Neural cell (in vitro differentiated cells): ENCODE results near the gene PTTG1IP. TPM values are rescaled to one million over a fixed set of nuclear protein-coding genes. Genes with fewer than 3 reads are reported as not detected.

Experiments used
- H2AFZ ChIP-seq: fragments of 200-600, 300-800 bp; sonication (generic), shearing (Covaris generic); 2 replicates; pipeline ENCODE4 v1.6.0; 2014; ENCODE audit warnings: low read depth, mild to moderate bottlenecking, antibody characterized with exemption, low read length, moderate library complexity
- H3F3A ChIP-seq: fragments of 200-600 bp; shearing (Covaris generic); 2 replicates; pipeline ENCODE4 v1.6.1; 2016; ENCODE audit warnings: mild to moderate bottlenecking, moderate library complexity, mixed read lengths, antibody characterized with exemption, low read length; ENCODE audit not compliant: insufficient read depth, poor library complexity, severe bottlenecking
- H3K27ac ChIP-seq: fragments of 200-600, 300-800 bp; sonication (generic), shearing (Covaris generic); 2 replicates; pipeline ENCODE4 v1.5.1; 2014; ENCODE audit warnings: mild to moderate bottlenecking, low read length, moderate library complexity
- H3K27me3 ChIP-seq: fragments of 300-800, 200-600 bp; sonication (generic), shearing (Covaris generic); 2 replicates; pipeline ENCODE4 v1.6.0; 2014; ENCODE audit warnings: mild to moderate bottlenecking, low read depth, low read length, moderate library complexity; ENCODE audit not compliant: insufficient read depth
- H3K36me3 ChIP-seq: fragments of 300-800, 200-600 bp; sonication (generic), shearing (Covaris generic); 2 replicates; pipeline ENCODE4 v1.5.1; 2014; ENCODE audit warnings: mild to moderate bottlenecking, antibody characterized with exemption, low read length, moderate library complexity; ENCODE audit not compliant: insufficient read depth
- H3K4me2 ChIP-seq: fragments of 300-800, 200-600 bp; sonication (generic), shearing (Covaris generic); 2 replicates; pipeline ENCODE4 v1.6.0; 2014; ENCODE audit warnings: mild to moderate bottlenecking, low read length
- H3K4me3 ChIP-seq: fragments of 300-800, 200-600 bp; sonication (generic), shearing (Covaris generic); 2 replicates; pipeline ENCODE4 v1.5.1; 2014; ENCODE audit warnings: mild to moderate bottlenecking, low read length, moderate library complexity
- H3K79me2 ChIP-seq: fragments of 200-600 bp; shearing (Covaris generic); replicated peaks from 2 replicates; pipeline ENCODE4 v1.6.0; 2014; ENCODE audit warnings: mild to moderate bottlenecking, low read length, moderate library complexity; ENCODE audit not compliant: insufficient read depth
- H3K9ac ChIP-seq: fragments of 300-800, 200-600 bp; sonication (generic), shearing (Covaris generic); 2 replicates; pipeline ENCODE4 v1.6.1; 2016; ENCODE audit warnings: mild to moderate bottlenecking, low read length, mixed read lengths
- H3K9me2 ChIP-seq: fragments of 200-600 bp; shearing (Covaris generic); 2 replicates; pipeline ENCODE4 v1.6.1; 2016; ENCODE audit warnings: mild to moderate bottlenecking, low read length, mixed read lengths; ENCODE audit not compliant: insufficient read depth
- H3K9me3 ChIP-seq: fragments of 200-600, 300-800 bp; sonication (generic), shearing (Covaris generic); 2 replicates; pipeline ENCODE4 v1.6.1; 2016; ENCODE audit warnings: mild to moderate bottlenecking, mixed run types, low read length, moderate library complexity, mixed read lengths
- H4K20me1 ChIP-seq: fragments of 200-600 bp; shearing (Covaris generic); 2 replicates; pipeline ENCODE4 v1.6.1; 2016; ENCODE audit warnings: mild to moderate bottlenecking, mixed run types; ENCODE audit not compliant: insufficient read depth
- CTCF ChIP-seq: fragments of 450-650 bp; IDR thresholded peaks from 2 replicates; pipeline ENCODE4 v1.5.1; 2014; ENCODE audit warnings: antibody characterized with exemption, mild to moderate bottlenecking, moderate library complexity; ENCODE audit not compliant: poor library complexity, severe bottlenecking
- EP300 ChIP-seq: fragments of 450-650 bp; conservative IDR thresholded peaks from 2 replicates; pipeline ENCODE4 v1.6.1; 2014; ENCODE audit warnings: antibody characterized with exemption, mild to moderate bottlenecking, moderate library complexity; ENCODE audit not compliant: poor library complexity, severe bottlenecking
- EZH2 ChIP-seq: fragments of 200-600, 300-800 bp; shearing (Covaris generic), sonication (generic); IDR thresholded peaks from 2 replicates; pipeline ENCODE4 v1.6.1; 2014; ENCODE audit warnings: antibody characterized with exemption, low read length, borderline replicate concordance, mild to moderate bottlenecking; ENCODE audit not compliant: insufficient read depth, poor library complexity, severe bottlenecking
- MXI1 ChIP-seq: fragments of 450-650 bp; conservative IDR thresholded peaks from 2 replicates; pipeline ENCODE4 v1.6.1; 2014; ENCODE audit warnings: antibody characterized with exemption, mild to moderate bottlenecking; ENCODE audit not compliant: poor library complexity, severe bottlenecking
- POLR2AphosphoS5 ChIP-seq: IDR thresholded peaks from 2 replicates; pipeline ENCODE4 v1.6.1; 2012
- RAD21 ChIP-seq: fragments of 450-650 bp; conservative IDR thresholded peaks from 2 replicates; pipeline ENCODE4 v1.6.1; 2014; ENCODE audit warnings: antibody characterized with exemption, mild to moderate bottlenecking, moderate library complexity
- SMC3 ChIP-seq: fragments of 450-650 bp; conservative IDR thresholded peaks from 2 replicates; pipeline ENCODE4 v1.6.1; 2014; ENCODE audit warnings: antibody characterized with exemption, mild to moderate bottlenecking, moderate library complexity; ENCODE audit not compliant: poor library complexity
- TAF1 ChIP-seq: IDR thresholded peaks from 2 replicates; pipeline ENCODE4 v1.6.1; 2012; ENCODE audit warnings: low read depth
- polyA plus RNA-seq: library from polyadenylated mRNA; depleted of rRNA; stranded (reverse); fragments of >200 nt; gene quantifications from 2 replicates; pipeline ENCODE4 v1.2.3, GENCODE V29; 2014
- TF ChIP-seq, protein P1 (sequence below): IDR thresholded peaks from 2 replicates; pipeline ENCODE4 v1.6.1; 2012; ENCODE audit warnings: borderline replicate concordance

The PTTG1IP gene
- polyA plus RNA-seq, 1 donor from 2014 or later = 152 TPM

DNA sequence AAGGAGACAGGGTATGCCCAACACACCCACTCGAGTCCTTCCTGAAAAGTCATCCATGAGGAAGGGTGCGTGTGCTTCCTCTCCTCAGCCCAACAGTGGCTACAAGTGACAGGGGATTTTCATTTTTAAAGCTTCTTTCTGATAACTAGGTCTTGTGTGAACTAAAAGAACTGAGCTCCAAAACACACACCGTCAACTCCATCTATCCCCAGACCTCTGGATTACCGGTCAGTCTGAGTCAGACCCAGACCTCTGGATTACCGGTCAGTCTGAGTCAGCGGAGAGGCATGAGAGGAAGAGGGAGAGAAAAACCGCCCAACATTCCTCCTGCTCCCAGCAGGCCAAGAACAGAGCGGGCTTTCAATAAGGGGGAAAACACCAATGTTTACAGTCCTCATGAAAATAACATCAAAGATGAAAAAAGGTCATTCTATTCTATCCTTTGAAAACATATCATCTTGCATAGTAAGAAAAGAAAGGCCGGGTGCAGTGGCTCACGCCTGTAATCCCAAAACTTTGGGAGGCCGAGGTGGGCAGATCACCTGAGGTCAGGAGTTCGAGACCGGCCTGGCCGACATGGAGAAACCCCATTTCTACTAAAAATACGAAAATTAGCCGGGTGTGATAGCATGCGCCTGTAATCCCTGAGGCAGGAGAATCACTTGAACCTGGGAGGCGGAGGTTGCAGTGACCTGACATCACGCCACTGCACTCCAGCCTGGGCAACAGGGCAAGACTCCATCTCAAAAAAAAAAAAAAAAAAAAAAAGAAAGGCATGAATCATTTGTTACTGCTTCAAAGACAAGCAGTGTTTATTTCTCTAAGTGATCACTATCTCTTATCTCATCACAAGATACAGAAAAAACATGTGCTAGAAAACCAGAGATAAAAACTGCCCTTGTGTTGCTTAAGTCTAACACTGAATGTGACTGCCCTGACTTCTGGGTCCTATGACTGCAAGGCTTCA is 3.4 kb downstream of the PTTG1IP start:
- H3K9me3 ChIP-seq = no peaks in the 10 kb centered on the region
- peaks cover 12% of the 10 kb centered on the region for H3K27me3 ChIP-seq
- H3K4me2 ChIP-seq = no peak overlapping the region
- peaks cover 56% of the 10 kb centered on the region for H4K20me1 ChIP-seq
- H2AFZ ChIP-seq = no peak overlapping the region
- no peak overlapping the region for H3K9ac ChIP-seq
- H3K36me3 ChIP-seq = no peaks in the 10 kb centered on the region
- H3F3A ChIP-seq = peaks cover 6% of the 10 kb centered on the region
- peaks cover 77% of the 10 kb centered on the region for H3K79me2 ChIP-seq
- TF ChIP-seq MXI1 (no peak), EZH2 (no peak), EP300 (no peak), POLR2AphosphoS5 (no peak), RAD21 (no peak), CTCF (no peak), SMC3 (no peak), TAF1 (no peak)
- TF ChIP-seq, protein P1, sequence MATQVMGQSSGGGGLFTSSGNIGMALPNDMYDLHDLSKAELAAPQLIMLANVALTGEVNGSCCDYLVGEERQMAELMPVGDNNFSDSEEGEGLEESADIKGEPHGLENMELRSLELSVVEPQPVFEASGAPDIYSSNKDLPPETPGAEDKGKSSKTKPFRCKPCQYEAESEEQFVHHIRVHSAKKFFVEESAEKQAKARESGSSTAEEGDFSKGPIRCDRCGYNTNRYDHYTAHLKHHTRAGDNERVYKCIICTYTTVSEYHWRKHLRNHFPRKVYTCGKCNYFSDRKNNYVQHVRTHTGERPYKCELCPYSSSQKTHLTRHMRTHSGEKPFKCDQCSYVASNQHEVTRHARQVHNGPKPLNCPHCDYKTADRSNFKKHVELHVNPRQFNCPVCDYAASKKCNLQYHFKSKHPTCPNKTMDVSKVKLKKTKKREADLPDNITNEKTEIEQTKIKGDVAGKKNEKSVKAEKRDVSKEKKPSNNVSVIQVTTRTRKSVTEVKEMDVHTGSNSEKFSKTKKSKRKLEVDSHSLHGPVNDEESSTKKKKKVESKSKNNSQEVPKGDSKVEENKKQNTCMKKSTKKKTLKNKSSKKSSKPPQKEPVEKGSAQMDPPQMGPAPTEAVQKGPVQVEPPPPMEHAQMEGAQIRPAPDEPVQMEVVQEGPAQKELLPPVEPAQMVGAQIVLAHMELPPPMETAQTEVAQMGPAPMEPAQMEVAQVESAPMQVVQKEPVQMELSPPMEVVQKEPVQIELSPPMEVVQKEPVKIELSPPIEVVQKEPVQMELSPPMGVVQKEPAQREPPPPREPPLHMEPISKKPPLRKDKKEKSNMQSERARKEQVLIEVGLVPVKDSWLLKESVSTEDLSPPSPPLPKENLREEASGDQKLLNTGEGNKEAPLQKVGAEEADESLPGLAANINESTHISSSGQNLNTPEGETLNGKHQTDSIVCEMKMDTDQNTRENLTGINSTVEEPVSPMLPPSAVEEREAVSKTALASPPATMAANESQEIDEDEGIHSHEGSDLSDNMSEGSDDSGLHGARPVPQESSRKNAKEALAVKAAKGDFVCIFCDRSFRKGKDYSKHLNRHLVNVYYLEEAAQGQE = no peak
- no peak overlapping the region for H3K27ac ChIP-seq
- no peaks in the 10 kb centered on the region for H3K9me2 ChIP-seq
- no peak overlapping the region for H3K4me3 ChIP-seq

DNA sequence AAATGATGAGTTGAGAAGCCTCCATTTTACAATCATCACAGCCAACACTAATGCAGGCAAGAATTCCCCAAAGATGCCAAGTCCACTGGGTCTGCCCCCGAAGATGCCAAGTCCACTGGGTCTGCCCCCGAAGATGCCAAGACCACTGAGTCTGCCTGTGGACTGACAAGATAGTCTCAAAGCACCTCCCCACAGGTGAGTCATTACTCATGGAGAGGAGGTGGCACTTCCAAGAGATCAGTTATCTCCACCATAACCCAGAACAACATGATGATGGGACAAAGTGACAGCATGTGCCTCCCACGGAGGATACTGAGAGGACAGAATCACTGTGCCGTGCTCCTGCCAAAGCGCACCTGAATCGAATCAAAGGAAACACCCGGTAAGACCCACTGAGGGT is 4.8 kb downstream of the PTTG1IP start:
- no peaks in the 10 kb centered on the region for H3K9me2 ChIP-seq
- no peak overlapping the region for H2AFZ ChIP-seq
- H3K4me3 ChIP-seq = no peak overlapping the region
- H3F3A ChIP-seq = peaks cover 6% of the 10 kb centered on the region
- peaks cover 59% of the 10 kb centered on the region for H4K20me1 ChIP-seq
- H3K79me2 ChIP-seq = peaks cover 87% of the 10 kb centered on the region
- H3K9ac ChIP-seq = no peak overlapping the region
- no peak overlapping the region for H3K27ac ChIP-seq
- H3K27me3 ChIP-seq = no peaks in the 10 kb centered on the region
- no peak overlapping the region for H3K4me2 ChIP-seq
- no peaks in the 10 kb centered on the region for H3K36me3 ChIP-seq
- H3K9me3 ChIP-seq = no peaks in the 10 kb centered on the region
- no peak for TF ChIP-seq MXI1
- no peak for TF ChIP-seq TAF1
- no peak for TF ChIP-seq RAD21
- no peak for TF ChIP-seq EZH2
- TF ChIP-seq CTCF = no peak
- TF ChIP-seq POLR2AphosphoS5 = no peak
- TF ChIP-seq, protein P1 = no peak
- TF ChIP-seq SMC3 = no peak
- TF ChIP-seq EP300 = no peak
